Heart left ventricle (tissue), 16 donors: Measurements from ENCODE around the gene ADCY1. TPM values are rescaled to one million over a fixed set of nuclear protein-coding genes. Genes with fewer than 3 reads are reported as not detected.

Source experiments
- ATAC-seq, 4 donors: fragments of 200-7000 bp; cut with Tn5 transposase; one replicate each; pipeline ENCODE4 v1.9.1; 2020 to 2022; ENCODE audit warnings: moderate library complexity in 4 of 4, mild to moderate bottlenecking in 3 of 4, moderate number of reproducible peaks in 1 of 4
- DNase-seq, 5 donors: peaks; one replicate each; pipeline ENCODE4 v3.0.0-alpha.2; 2020
- H3K27ac ChIP-seq, 12 donors: fragments of 200-600 bp; sonication (generic) in 4 of 12; one replicate each; pipeline versions ENCODE4 v1.5.0 to v1.8.0; 2016 to 2022; ENCODE audit warnings: mild to moderate bottlenecking in 2 of 12
- H3K27me3 ChIP-seq, 9 donors: fragments of 200-600 bp; sonication (generic) in 2 of 9; one replicate each; pipeline versions ENCODE4 v1.5.1 to v1.8.0; 2016 to 2022; ENCODE audit warnings: mild to moderate bottlenecking in 3 of 9
- H3K36me3 ChIP-seq, 9 donors: fragments of 200-600 bp; sonication (generic) in 2 of 9; one replicate each; pipeline versions ENCODE4 v1.5.0 to v1.8.0; 2018 to 2022; ENCODE audit warnings: mild to moderate bottlenecking in 2 of 9
- H3K4me1 ChIP-seq, 12 donors: fragments of 200-600 bp; sonication (generic) in 4 of 12; one replicate each; pipeline versions ENCODE4 v1.5.0 to v1.8.0; 2016 to 2022; ENCODE audit warnings: mild to moderate bottlenecking in 3 of 12
- H3K4me3 ChIP-seq, 12 donors: fragments of 200-600 bp; sonication (generic) in 4 of 12; one replicate each; pipeline versions ENCODE4 v1.5.0 to v1.8.0; 2017 to 2022; ENCODE audit warnings: mild to moderate bottlenecking in 9 of 12, moderate library complexity in 4 of 12
- H3K9me3 ChIP-seq, 12 donors: fragments of 200-600 bp; sonication (generic) in 4 of 12; one replicate each; pipeline versions ENCODE4 v1.5.0 to v1.8.0; 2016 to 2022; ENCODE audit warnings: mild to moderate bottlenecking in 1 of 12
- POLR2A ChIP-seq, 2 donors: fragments of 450-650 bp; IDR thresholded peaks; one replicate each; pipeline ENCODE4 v1.6.1; 2017; ENCODE audit warnings: antibody characterized with exemption in 2 of 2, mild to moderate bottlenecking in 2 of 2, moderate library complexity in 2 of 2
- WGBS, 4 donors: extraction: QIAGEN DNeasy Blood & Tissue Kit in 2 of 4; methylation state at CpG; one replicate each; pipeline versions ENCODE4 v1.1.5 to v1.1.7; 2013 to 2018; 5-methylcytosine and 5-hydroxymethylcytosine counted together
- intact Hi-C, 10 donors: fragments of 100-400 bp; cut with DNase I; formaldehyde crosslinking; loops; one replicate each; pipeline versions ENCODE4 v1.11.1 to v1.14.2; 2022
- polyA plus RNA-seq, 2 donors: library from polyadenylated mRNA; stranded (reverse); fragments of 200-250 nt; gene quantifications; one replicate each; pipeline ENCODE4 v1.2.3, GENCODE V29; 2013
- total RNA-seq, 9 donors: library from RNA; depleted of rRNA in 2 of 9; stranded (reverse); fragments of >200 nt in 2 of 9; fragmentation: NEBNext Ultra II Directional in 3 of 9; extraction: Animal tissue kit (Norgen Biotek cat#: 25700) in 3 of 9; gene quantifications; one replicate each; pipeline versions ENCODE4 v1.1.0 to v1.2.4, GENCODE V29; 2016 to 2023
- TF ChIP-seq, protein P1 (sequence below), 12 donors: fragments of 200-600 bp; sonication (generic) in 4 of 12; IDR thresholded peaks; one replicate each; pipeline versions ENCODE4 v1.5.0 to v1.8.0; 2018 to 2022; ENCODE audit warnings: antibody characterized with exemption in 12 of 12, mild to moderate bottlenecking in 5 of 12
- donor health status: ischemic (EF 13 %, LVEDD 7.1; RV severe dilation, severe dysfunction).
- donor health status: healthy with polysubstance abuse.
- donor health status: DM: no; HTN: yes; CAD: no.
- donor health status: DM: no; HTN: no; CAD: no.
- donor health status: ischemic (EF 25% LVEDD 6.9; RV normal size, moderate dysfunction).
- donor health status: ischemic (EF 25% LVEDD 5.7; RV mildly dilated, moderate dysfunction).
- donor health status: healthy.
- donor health status: DM: yes; HTN: yes; CAD: no.
- donor health status: ischemic (EF 35%, LVEDD 5.7; RV mildly dilated, moderate dysfunction).
- donor health status: nonischemic (EF 11% LVEDD 7.7; RV severe dilation, severe dysfunction).
- donor health status: DM: yes; HTN: yes; CAD: no.
- donor health status: PGD.
- donor health status: ischemic (EF 29% LVEDD 5.4; RV normal size, mild dysfunction).
- donor health status: nonischemic (EF 23%, LVEDD 6.1; RV moderate dilation, normal function).

The ADCY1 gene
- total and polyA plus RNA-seq, 11 donors, result 0.73 to 10.8 (median 3.6) TPM

DNA sequence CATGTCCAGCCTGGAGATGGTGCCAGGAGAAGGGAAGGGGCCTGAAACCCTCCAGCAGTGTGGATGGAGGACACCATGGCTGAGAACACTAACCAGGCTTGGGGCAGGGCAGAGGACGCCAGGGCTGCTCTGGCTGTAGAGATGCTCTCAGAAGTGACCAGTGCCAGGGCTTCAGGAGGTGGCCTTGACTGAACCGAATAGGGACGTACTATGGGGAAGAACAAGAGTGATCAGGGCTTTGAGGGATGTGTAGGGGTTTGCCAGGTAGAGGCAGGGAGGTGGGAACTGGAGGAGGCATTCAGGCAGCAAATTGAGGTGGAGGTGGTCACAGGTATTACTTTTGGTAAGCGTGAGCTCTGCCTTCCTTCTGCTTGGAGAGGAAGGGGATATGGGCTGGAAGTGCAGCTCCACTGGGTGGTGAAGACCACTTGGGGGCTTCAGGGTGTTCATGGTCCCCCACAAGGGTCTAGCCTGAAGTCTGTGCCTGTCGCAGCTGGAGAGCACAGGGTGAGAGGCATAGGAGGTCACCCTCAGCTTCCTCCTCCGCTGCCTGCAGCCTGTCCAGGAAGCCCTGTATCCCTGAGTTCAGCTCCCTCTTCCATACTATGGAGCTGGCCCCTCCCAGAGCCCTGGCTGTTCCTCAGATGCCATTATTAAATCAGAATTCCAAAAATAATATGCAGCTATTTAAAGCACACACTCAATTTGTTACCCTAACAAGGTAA is 27.8 kb downstream of the ADCY1 start:
- peak in 1 of 5 donors; percentile 11 for DNase-seq
- peaks cover 0 to 21% (median 5%) of the 10 kb centered on the region in 12 donors for H3K9me3 ChIP-seq
- no peak overlapping the region for H3K27ac ChIP-seq
- TF ChIP-seq, protein P1, sequence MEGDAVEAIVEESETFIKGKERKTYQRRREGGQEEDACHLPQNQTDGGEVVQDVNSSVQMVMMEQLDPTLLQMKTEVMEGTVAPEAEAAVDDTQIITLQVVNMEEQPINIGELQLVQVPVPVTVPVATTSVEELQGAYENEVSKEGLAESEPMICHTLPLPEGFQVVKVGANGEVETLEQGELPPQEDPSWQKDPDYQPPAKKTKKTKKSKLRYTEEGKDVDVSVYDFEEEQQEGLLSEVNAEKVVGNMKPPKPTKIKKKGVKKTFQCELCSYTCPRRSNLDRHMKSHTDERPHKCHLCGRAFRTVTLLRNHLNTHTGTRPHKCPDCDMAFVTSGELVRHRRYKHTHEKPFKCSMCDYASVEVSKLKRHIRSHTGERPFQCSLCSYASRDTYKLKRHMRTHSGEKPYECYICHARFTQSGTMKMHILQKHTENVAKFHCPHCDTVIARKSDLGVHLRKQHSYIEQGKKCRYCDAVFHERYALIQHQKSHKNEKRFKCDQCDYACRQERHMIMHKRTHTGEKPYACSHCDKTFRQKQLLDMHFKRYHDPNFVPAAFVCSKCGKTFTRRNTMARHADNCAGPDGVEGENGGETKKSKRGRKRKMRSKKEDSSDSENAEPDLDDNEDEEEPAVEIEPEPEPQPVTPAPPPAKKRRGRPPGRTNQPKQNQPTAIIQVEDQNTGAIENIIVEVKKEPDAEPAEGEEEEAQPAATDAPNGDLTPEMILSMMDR (IDR thresholded peaks at IDR 0.05), result no peak
- TF ChIP-seq POLR2A (IDR thresholded peaks at IDR 0.05), result no peak
- H3K4me1 ChIP-seq, result peaks cover 0 to 12% (median 1%) of the 10 kb centered on the region in 12 donors
- ATAC-seq, result no peak
- H3K4me3 ChIP-seq, result no peak overlapping the region
- H3K36me3 ChIP-seq, result no peaks in the 10 kb centered on the region
- no peaks in the 10 kb centered on the region for H3K27me3 ChIP-seq
- intact Hi-C loops, result no loop called here
- WGBS, 4 donors, result 86 to 94% (median 89%) methylated on average over 5 to 6 of the region's 6 CpGs

DNA sequence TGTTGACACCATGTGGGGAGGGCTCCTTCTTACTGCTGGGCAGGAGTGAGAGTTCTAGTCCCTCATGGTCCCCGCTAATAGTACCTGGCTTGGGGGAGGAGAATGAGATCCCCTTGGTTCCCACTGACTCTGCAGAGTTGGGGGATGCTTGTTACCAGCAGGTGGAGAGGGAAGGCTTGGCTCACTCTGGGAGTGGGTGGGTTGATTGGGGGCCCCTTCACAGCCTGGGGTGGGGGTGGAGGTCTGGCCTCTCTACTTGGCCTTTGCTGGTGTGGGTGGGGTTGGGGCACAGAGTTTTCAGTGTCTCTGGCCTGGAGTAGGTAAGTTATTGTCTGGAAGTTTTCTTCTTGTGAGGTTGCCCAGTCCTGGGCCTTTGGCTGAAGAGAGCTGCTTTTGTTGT is 31.9 kb downstream of the ADCY1 start:
- TF ChIP-seq POLR2A (IDR thresholded peaks at IDR 0.05), result no peak
- TF ChIP-seq, protein P1 (IDR thresholded peaks at IDR 0.05), result no peak
- Histone ChIP-seq H3K27ac (no peak overlapping the region), H3K9me3 (peaks cover 0 to 21% (median 6%) of the 10 kb centered on the region in 12 donors), H3K4me1 (peaks cover 0 to 3% (median 0%) of the 10 kb centered on the region in 12 donors), H3K4me3 (no peak overlapping the region), H3K36me3 (no peaks in the 10 kb centered on the region), H3K27me3 (no peaks in the 10 kb centered on the region)
- DNase-seq (no peak), ATAC-seq (no peak)
- intact Hi-C loops, result no loop called here
- WGBS, 4 donors, result 91 to 100% (median 93%) methylated on average over 1 of the region's 1 CpG

DNA sequence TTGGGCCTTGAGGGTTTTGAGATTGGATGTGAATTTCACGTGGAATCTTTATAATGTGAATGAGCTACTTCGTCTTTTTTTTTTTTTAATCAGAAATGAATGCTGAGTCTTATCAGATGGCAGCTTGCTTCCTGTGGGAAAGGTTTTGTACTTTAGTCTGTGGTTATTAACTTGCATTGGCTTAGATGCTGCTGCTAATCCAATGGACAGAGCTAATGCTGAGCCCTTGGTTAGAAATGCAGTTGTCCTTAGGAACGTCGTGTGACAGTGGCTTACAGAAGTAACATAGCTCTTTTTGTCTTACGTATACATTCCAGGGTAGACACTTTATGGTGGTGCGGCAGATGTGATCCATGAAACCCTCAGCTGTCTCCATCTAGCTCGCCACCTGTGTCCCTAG is 32.8 kb downstream of the ADCY1 start:
- Histone ChIP-seq H3K27me3 (no peaks in the 10 kb centered on the region), H3K4me1 (no peaks in the 10 kb centered on the region), H3K4me3 (no peak overlapping the region), H3K36me3 (peaks cover 0 to under 1% (median 0%) of the 10 kb centered on the region in 9 donors), H3K9me3 (peaks cover 0 to 21% (median 6%) of the 10 kb centered on the region in 12 donors), H3K27ac (no peak overlapping the region)
- TF ChIP-seq, protein P1 (IDR thresholded peaks at IDR 0.05), result no peak
- no peak for TF ChIP-seq POLR2A (IDR thresholded peaks at IDR 0.05)
- WGBS, 4 donors, result 65 to 74% (median 71%) methylated on average over 7 of the region's 7 CpGs
- DNase-seq, result no peak
- no peak for ATAC-seq
- intact Hi-C loops, result no loop called here

DNA sequence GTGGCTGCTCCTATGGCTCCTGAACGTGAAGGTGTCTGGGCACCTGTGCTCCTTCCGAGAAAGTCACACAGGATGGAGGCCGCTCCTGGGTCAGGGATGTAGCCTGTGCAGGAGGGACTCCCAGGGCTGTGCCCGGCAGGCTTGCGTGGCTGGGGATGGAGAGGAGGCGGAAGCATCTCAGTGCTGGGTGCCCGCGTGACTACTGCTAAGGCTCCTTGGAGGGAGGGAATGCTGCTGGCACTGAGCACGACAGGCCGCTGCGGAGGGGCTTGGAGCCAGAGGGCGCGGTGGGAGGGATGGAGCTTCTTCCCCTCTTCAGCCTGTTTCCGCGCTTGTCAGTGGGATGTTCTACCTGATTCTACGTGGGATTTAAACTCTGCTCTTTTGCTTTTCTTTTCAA is 35.0 kb downstream of the ADCY1 start:
- WGBS, 4 donors, result 89 to 95% (median 93%) methylated on average over 16 of the region's 16 CpGs

More for the DNA sequence above, 35.0 kb downstream of the ADCY1 start:
- Histone ChIP-seq H3K9me3 (peaks cover 0 to 37% (median 13%) of the 10 kb centered on the region in 12 donors), H3K4me1 (no peaks in the 10 kb centered on the region), H3K27ac (no peak overlapping the region), H3K4me3 (no peak overlapping the region), H3K27me3 (no peaks in the 10 kb centered on the region), H3K36me3 (peaks cover 0 to 6% (median 0%) of the 10 kb centered on the region in 9 donors)
- intact Hi-C loops, result no loop called here
- TF ChIP-seq POLR2A (IDR thresholded peaks at IDR 0.05), result no peak
- TF ChIP-seq, protein P1 (IDR thresholded peaks at IDR 0.05), result no peak
- DNase-seq (no peak), ATAC-seq (no peak)
